H9 (cell line): ENCODE data around the gene ADIPOR1. TPM values are rescaled to one million over a fixed set of nuclear protein-coding genes. Genes with fewer than 3 reads are reported as not detected.

Source experiments
- DNase-seq: peaks from one replicate; pipeline ENCODE4 v3.0.0-alpha.2; 2017
- H2AFZ ChIP-seq: one replicate; pipeline ENCODE4 v1.6.1; 2013; ENCODE audit warnings: mild to moderate bottlenecking, low read length, control low read depth, moderate library complexity
- H2AK5ac ChIP-seq: 2 replicates; pipeline ENCODE4 v1.6.1; 2013; ENCODE audit warnings: low read length, control low read depth, mixed read lengths; ENCODE audit not compliant: insufficient read length
- H2BK120ac ChIP-seq: one replicate; pipeline ENCODE4 v1.6.1; 2013; ENCODE audit warnings: low read depth, mild to moderate bottlenecking, low read length, control low read depth, inconsistent platforms; ENCODE audit not compliant: poor library complexity, severe bottlenecking
- H2BK12ac ChIP-seq: 2 replicates; pipeline ENCODE4 v1.6.1; 2013; ENCODE audit warnings: low read length, control low read depth, mixed read lengths, low read depth; ENCODE audit not compliant: insufficient read length
- H2BK15ac ChIP-seq: 2 replicates; pipeline ENCODE4 v1.6.1; 2013; ENCODE audit warnings: low read depth, low read length, control low read depth
- H2BK20ac ChIP-seq: one replicate; pipeline ENCODE4 v1.6.1; 2013; ENCODE audit warnings: low read depth, mild to moderate bottlenecking, low read length, control low read depth, inconsistent platforms; ENCODE audit not compliant: poor library complexity, severe bottlenecking
- H2BK5ac ChIP-seq: 2 replicates; pipeline ENCODE4 v1.6.1; 2013; ENCODE audit warnings: low read length, control low read depth, mixed read lengths; ENCODE audit not compliant: insufficient read length
- H3K14ac ChIP-seq: 2 replicates; pipeline ENCODE4 v1.6.1; 2013; ENCODE audit warnings: low read length, control low read depth; ENCODE audit not compliant: insufficient read depth
- H3K18ac ChIP-seq: 2 replicates; pipeline ENCODE4 v1.6.1; 2013; ENCODE audit warnings: low read depth, mild to moderate bottlenecking, mixed read lengths, low read length, control low read depth; ENCODE audit not compliant: insufficient read length
- H3K23ac ChIP-seq: 2 replicates; pipeline ENCODE4 v1.6.1; 2013; ENCODE audit warnings: low read length, control low read depth, mixed read lengths, low read depth; ENCODE audit not compliant: insufficient read length
- H3K23me2 ChIP-seq: 2 replicates; pipeline ENCODE4 v1.6.1; 2013; ENCODE audit warnings: low read depth, mild to moderate bottlenecking, mixed read lengths, low read length, control low read depth; ENCODE audit not compliant: insufficient read length, poor library complexity, severe bottlenecking
- H3K27ac ChIP-seq: 2 replicates; pipeline ENCODE4 v1.5.1; 2013; ENCODE audit warnings: low read length, control low read depth, mixed read lengths, low read depth; ENCODE audit not compliant: insufficient read length
- H3K27me3 ChIP-seq: 2 replicates; pipeline ENCODE4 v1.6.1; 2013; ENCODE audit warnings: low read length, control low read depth, inconsistent platforms; ENCODE audit not compliant: insufficient read depth
- H3K4ac ChIP-seq: 2 replicates; pipeline ENCODE4 v1.6.1; 2013; ENCODE audit warnings: low read depth, mild to moderate bottlenecking, control low read depth, inconsistent platforms, low read length, moderate library complexity
- H3K4me1 ChIP-seq: 2 replicates; pipeline ENCODE4 v1.6.1; 2013; ENCODE audit warnings: low read length, control low read depth, inconsistent platforms; ENCODE audit not compliant: insufficient read depth
- H3K4me2 ChIP-seq: 2 replicates; pipeline ENCODE4 v1.6.1; 2013; ENCODE audit warnings: low read length, control low read depth, mixed read lengths; ENCODE audit not compliant: insufficient read length, insufficient read depth
- H3K56ac ChIP-seq: 2 replicates; pipeline ENCODE4 v1.6.1; 2013; ENCODE audit warnings: low read depth, mild to moderate bottlenecking, mixed read lengths, low read length, control low read depth; ENCODE audit not compliant: insufficient read length
- H3K79me1 ChIP-seq: 2 replicates; pipeline ENCODE4 v1.6.1; 2013; ENCODE audit warnings: low read depth, mild to moderate bottlenecking, moderate library complexity, low read length, control low read depth, inconsistent platforms; ENCODE audit not compliant: insufficient read depth, poor library complexity, severe bottlenecking
- H3K79me2 ChIP-seq: 2 replicates; pipeline ENCODE4 v1.6.1; 2013; ENCODE audit warnings: low read length, control low read depth, inconsistent platforms; ENCODE audit not compliant: insufficient read depth
- H3K9ac ChIP-seq: 2 replicates; pipeline ENCODE4 v1.6.1; 2013; ENCODE audit warnings: low read length, control low read depth, mixed read lengths; ENCODE audit not compliant: insufficient read length; ENCODE audit errors: extremely low read depth
- H3K9me3 ChIP-seq: one replicate; pipeline ENCODE4 v1.6.1; 2013; ENCODE audit warnings: low read depth, low read length, inconsistent platforms; ENCODE audit not compliant: control insufficient read depth
- H3T11ph ChIP-seq: one replicate; pipeline ENCODE4 v1.6.1; 2013; ENCODE audit warnings: mild to moderate bottlenecking, low read length, control low read depth, inconsistent platforms
- H4K20me1 ChIP-seq: one replicate; pipeline ENCODE4 v1.6.1; 2013; ENCODE audit not compliant: control insufficient read depth, insufficient read length, insufficient read depth
- H4K5ac ChIP-seq: 2 replicates; pipeline ENCODE4 v1.6.1; 2013; ENCODE audit warnings: low read depth, mild to moderate bottlenecking, mixed read lengths, low read length, control low read depth; ENCODE audit not compliant: insufficient read length
- H4K8ac ChIP-seq: replicated peaks from 2 replicates; pipeline ENCODE4 v1.6.1; 2013; ENCODE audit warnings: low read length, control low read depth, mixed read lengths, low read depth; ENCODE audit not compliant: insufficient read length
- H4K91ac ChIP-seq: 2 replicates; pipeline ENCODE4 v1.6.1; 2013; ENCODE audit warnings: low read depth, mild to moderate bottlenecking, moderate library complexity, mixed read lengths, low read length, control low read depth; ENCODE audit not compliant: insufficient read length
- H3K27ac Mint-ChIP-seq, 3 experiments: 2 replicates in 2 of 3; 3 replicates in 1 of 3; pipeline ENCODE4 v1.8.0; 2020 to 2021; ENCODE audit warnings: mixed read lengths in 3 of 3, mild to moderate bottlenecking in 1 of 3, moderate library complexity in 1 of 3
- H3K27me3 Mint-ChIP-seq: 2 replicates; pipeline ENCODE4 v1.8.0; 2021; ENCODE audit warnings: low read depth, mild to moderate bottlenecking, moderate library complexity, mixed read lengths
- H3K36me3 Mint-ChIP-seq, 3 experiments: 2 replicates in 2 of 3; 3 replicates in 1 of 3; pipeline ENCODE4 v1.8.0; 2020 to 2021; ENCODE audit warnings: low read depth in 3 of 3, mixed read lengths in 3 of 3; ENCODE audit not compliant: insufficient read depth in 1 of 3
- H3K4me1 Mint-ChIP-seq, 2 experiments: 2 replicates each; pipeline ENCODE4 v1.8.0; 2020; ENCODE audit warnings: mixed read lengths in 2 of 2
- H3K4me3 Mint-ChIP-seq, 2 experiments: 2 replicates in 1 of 2; 3 replicates in 1 of 2; pipeline ENCODE4 v1.8.0; 2020 to 2021; ENCODE audit warnings: mild to moderate bottlenecking in 2 of 2, mixed read lengths in 2 of 2, moderate library complexity in 1 of 2
- H3K9me3 Mint-ChIP-seq, 2 experiments: 2 replicates in 1 of 2; 3 replicates in 1 of 2; pipeline ENCODE4 v1.8.0; 2020; ENCODE audit warnings: mild to moderate bottlenecking in 2 of 2, mixed read lengths in 2 of 2, moderate library complexity in 1 of 2
- WGBS: extraction: QIAGEN DNeasy Blood & Tissue Kit; methylation state at CpG from one replicate; pipeline ENCODE4 v1.1.7; 2013; ENCODE audit warnings: missing lambda C conversion rate, low lambda C conversion rate, mixed read lengths; ENCODE audit not compliant: insufficient read length; ENCODE audit errors: extremely low coverage; 5-methylcytosine and 5-hydroxymethylcytosine counted together
- total RNA-seq: library from RNA; stranded (reverse); gene quantifications from 2 replicates; pipeline ENCODE4 v1.2.1, GENCODE V29; 2021
- TF ChIP-seq, protein P1 (sequence below): fragments of 200-600 bp; sonication (generic); conservative IDR thresholded peaks from 3 replicates; pipeline ENCODE4 v1.8.0; 2021; ENCODE audit warnings: antibody characterized with exemption, mild to moderate bottlenecking

The ADIPOR1 gene
- total RNA-seq, 1 experiment from 2014 or later, result 65.0 TPM

DNA sequence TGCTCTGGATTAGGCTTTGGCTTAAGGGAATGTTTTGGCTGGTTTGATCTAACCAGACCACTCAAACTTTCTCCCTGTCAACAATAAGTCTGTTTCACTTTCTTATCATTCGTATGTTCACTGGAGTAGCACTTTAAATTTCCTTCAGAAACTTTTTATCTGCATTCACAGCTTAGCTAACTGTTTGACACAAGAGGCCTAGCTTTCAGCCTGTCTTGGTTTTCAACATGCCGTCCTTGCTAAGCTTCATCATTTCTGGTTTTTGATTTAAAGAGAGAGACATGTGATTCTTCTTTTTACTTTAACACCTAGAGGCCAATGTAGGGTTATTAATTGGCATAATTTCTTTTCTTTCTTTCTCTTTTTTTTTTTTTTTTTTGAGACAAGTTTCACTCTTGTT lies 23.8 kb upstream of the ADIPOR1 start:
- Histone ChIP-seq H3K14ac (no peak overlapping the region), H3K4me1 (no peaks in the 10 kb centered on the region; the same call in 1 of the 2 replicates), H3K9me3 (no peaks in the 10 kb centered on the region), H2BK12ac (no peak overlapping the region), H2AK5ac (no peak overlapping the region), H2BK120ac (no peak overlapping the region), H2BK20ac (no peak overlapping the region), H3K18ac (no peak overlapping the region), H2AFZ (no peak overlapping the region), H3K56ac (no peak overlapping the region), H2BK15ac (no peak overlapping the region), H4K8ac (no peak overlapping the region), H3K4ac (no peak overlapping the region), H3K79me1 (no peaks in the 10 kb centered on the region), H3K27ac (no peak overlapping the region), H3K9ac (no peak overlapping the region), H3K23me2 (no peaks in the 10 kb centered on the region), H3K79me2 (no peaks in the 10 kb centered on the region), H2BK5ac (no peak overlapping the region), H4K20me1 (no peaks in the 10 kb centered on the region), H3K23ac (no peak overlapping the region), H3K4me2 (no peak overlapping the region), H3K27me3 (no peaks in the 10 kb centered on the region), H3T11ph (no peak overlapping the region), H4K91ac (no peak overlapping the region), H4K5ac (no peak overlapping the region)
- no peaks in the 10 kb centered on the region for H3K36me3 Mint-ChIP-seq
- H3K4me3 Mint-ChIP-seq, result no peak overlapping the region
- no peaks in the 10 kb centered on the region for H3K9me3 Mint-ChIP-seq
- peaks cover 5% of the 10 kb centered on the region for H3K27me3 Mint-ChIP-seq
- TF ChIP-seq, protein P1, sequence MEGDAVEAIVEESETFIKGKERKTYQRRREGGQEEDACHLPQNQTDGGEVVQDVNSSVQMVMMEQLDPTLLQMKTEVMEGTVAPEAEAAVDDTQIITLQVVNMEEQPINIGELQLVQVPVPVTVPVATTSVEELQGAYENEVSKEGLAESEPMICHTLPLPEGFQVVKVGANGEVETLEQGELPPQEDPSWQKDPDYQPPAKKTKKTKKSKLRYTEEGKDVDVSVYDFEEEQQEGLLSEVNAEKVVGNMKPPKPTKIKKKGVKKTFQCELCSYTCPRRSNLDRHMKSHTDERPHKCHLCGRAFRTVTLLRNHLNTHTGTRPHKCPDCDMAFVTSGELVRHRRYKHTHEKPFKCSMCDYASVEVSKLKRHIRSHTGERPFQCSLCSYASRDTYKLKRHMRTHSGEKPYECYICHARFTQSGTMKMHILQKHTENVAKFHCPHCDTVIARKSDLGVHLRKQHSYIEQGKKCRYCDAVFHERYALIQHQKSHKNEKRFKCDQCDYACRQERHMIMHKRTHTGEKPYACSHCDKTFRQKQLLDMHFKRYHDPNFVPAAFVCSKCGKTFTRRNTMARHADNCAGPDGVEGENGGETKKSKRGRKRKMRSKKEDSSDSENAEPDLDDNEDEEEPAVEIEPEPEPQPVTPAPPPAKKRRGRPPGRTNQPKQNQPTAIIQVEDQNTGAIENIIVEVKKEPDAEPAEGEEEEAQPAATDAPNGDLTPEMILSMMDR, result no peak
- peaks cover 12 to 14% of the 10 kb centered on the region in 2 experiments for H3K4me1 Mint-ChIP-seq
- H3K27ac Mint-ChIP-seq, result no peak overlapping the region
- DNase-seq, result no peak
- no CpG with 5 or more reads among the region's 2 CpGs for WGBS
